HepG2 (cell line): ENCODE results near the gene IL9R. TPM values are rescaled to one million over a fixed set of nuclear protein-coding genes. Genes with fewer than 3 reads are reported as not detected.

Experiments used
- ATAC-seq: fragments of 200-7000 bp; cut with Tn5 transposase; 3 replicates; pipeline ENCODE4 v1.9.1; 2020; ENCODE audit warnings: mild to moderate bottlenecking, moderate library complexity
- BruUV-seq: library from RNA; stranded (reverse); fragments of 400-500 nt; replicated peaks from 2 replicates; lab custom pipeline; 2021; lab: Mats Ljungman, UMichigan
- CTCF ChIA-PET: fragments of 300-600 bp; formaldehyde crosslinking; extraction: SDS; loops from one replicate; lab custom pipeline; 2021; ENCODE audit warnings: low total read pairs, inconsistent platforms, low intra/inter-chr PET ratio; lab: Yijun Ruan, JAX
- POLR2A ChIA-PET: fragments of 350-600 bp; sonication (Branson Sonifier 250); formaldehyde crosslinking; loops from one replicate; lab custom pipeline; 2020; ENCODE audit warnings: antibody characterized with exemption, inconsistent platforms; lab: Yijun Ruan, JAX
- DNase-seq: peaks from one replicate; pipeline ENCODE4 v3.0.0-alpha.2; 2015; ENCODE audit warnings: low spot score
- FAIRE-seq: peaks from 3 replicates; lab custom pipeline; 2011; peaks lifted over from hg19 to GRCh38; lab: Jason Lieb, UNC
- H2AFZ ChIP-seq: one replicate; pipeline ENCODE4 v1.6.1; 2011; ENCODE audit warnings: low read length, inconsistent platforms
- H3K27ac ChIP-seq: fragments of 300-600 bp; 3 replicates; pipeline ENCODE4 v1.8.0; 2011; ENCODE audit warnings: mixed run types, mild to moderate bottlenecking, mixed read lengths, low read length, inconsistent platforms; ENCODE audit not compliant: insufficient read depth; ENCODE audit errors: extremely low read length
- H3K27me3 ChIP-seq, 2 experiments: fragments of 200-600 bp in 1 of 2; 2 replicates in 1 of 2; 3 replicates in 1 of 2; pipeline versions ENCODE4 v1.6.0 to v1.8.0; 2011; ENCODE audit warnings: low read length in 2 of 2, mild to moderate bottlenecking in 2 of 2, moderate library complexity in 2 of 2, inconsistent platforms in 1 of 2; ENCODE audit not compliant: insufficient read depth in 2 of 2, control insufficient read depth in 1 of 2
- H3K36me3 ChIP-seq, 2 experiments: fragments of 200-600 bp in 1 of 2; replicated peaks in 1 of 2; 2 replicates in 1 of 2; 3 replicates in 1 of 2; pipeline versions ENCODE4 v1.5.1 to v1.8.0; 2011; ENCODE audit warnings: low read length in 2 of 2, inconsistent platforms in 1 of 2; ENCODE audit not compliant: insufficient read depth in 2 of 2, control insufficient read depth in 1 of 2
- H3K4me1 ChIP-seq: 2 replicates; pipeline ENCODE4 v1.5.1; 2012; ENCODE audit warnings: low read length, inconsistent platforms; ENCODE audit not compliant: insufficient read depth
- H3K4me2 ChIP-seq: 2 replicates; pipeline ENCODE4 v1.6.0; 2011; ENCODE audit warnings: low read depth, low read length, inconsistent platforms
- H3K4me3 ChIP-seq, 3 experiments: fragments of 200-600 bp in 1 of 3; sonication (generic), shearing (Covaris generic) in 1 of 3; replicated peaks in 1 of 3; 2 replicates each; pipeline ENCODE4 v1.5.1; 2011 to 2016; ENCODE audit warnings: low read length in 3 of 3, inconsistent platforms in 2 of 3, low read depth in 2 of 3, mild to moderate bottlenecking in 2 of 3, control low read depth in 1 of 3, mixed read lengths in 1 of 3; ENCODE audit not compliant: insufficient read depth in 1 of 3
- H3K79me2 ChIP-seq: one replicate; pipeline ENCODE4 v1.6.1; 2011; ENCODE audit warnings: low read length, inconsistent platforms; ENCODE audit not compliant: insufficient read depth
- H3K9ac ChIP-seq: 2 replicates; pipeline ENCODE4 v1.6.0; 2011; ENCODE audit warnings: mild to moderate bottlenecking, low read depth, low read length, inconsistent platforms; ENCODE audit not compliant: insufficient read depth
- H3K9me3 ChIP-seq: 2 replicates; pipeline ENCODE4 v1.5.1; 2012; ENCODE audit warnings: mild to moderate bottlenecking, low read length
- H4K20me1 ChIP-seq: 2 replicates; pipeline ENCODE4 v1.6.0; 2011; ENCODE audit warnings: inconsistent platforms, mild to moderate bottlenecking, low read length, moderate library complexity; ENCODE audit not compliant: insufficient read depth
- HES4 ChIP-seq: sonication (generic); formaldehyde crosslinking; IDR thresholded peaks from 2 replicates; pipeline ENCODE4 v1.9.0; 2021; ENCODE audit warnings: mild to moderate bottlenecking, missing genetic modification reagents, borderline replicate concordance
- KDM2A ChIP-seq: sonication (generic); formaldehyde crosslinking; IDR thresholded peaks from 2 replicates; pipeline ENCODE4 v1.4.0; 2020; ENCODE audit warnings: low read depth, missing genetic modification reagents, borderline replicate concordance
- PRDM15 ChIP-seq: sonication (generic); formaldehyde crosslinking; IDR thresholded peaks from 2 replicates; pipeline ENCODE4 v1.4.0; 2020; ENCODE audit warnings: missing genetic modification reagents
- REST ChIP-seq, 2 experiments: IDR thresholded peaks; 2 replicates each; pipeline ENCODE4 v1.6.1; 2011 to 2012; ENCODE audit warnings: low read length in 2 of 2, borderline replicate concordance in 1 of 2, low read depth in 1 of 2, mild to moderate bottlenecking in 1 of 2, moderate library complexity in 1 of 2
- SOX5 ChIP-seq: IDR thresholded peaks from 2 replicates; pipeline ENCODE4 v1.6.1; 2016; ENCODE audit warnings: borderline replicate concordance
- SP1 ChIP-seq, 2 experiments: fragments of 450-650 bp in 1 of 2; sonication (generic) in 1 of 2; formaldehyde crosslinking in 1 of 2; IDR thresholded peaks; 2 replicates each; pipeline versions ENCODE4 v1.4.0 to v1.6.1; 2016 to 2020; ENCODE audit warnings: missing genetic modification reagents in 1 of 2
- ZNF263 ChIP-seq: sonication (generic); formaldehyde crosslinking; IDR thresholded peaks from 2 replicates; pipeline ENCODE4 v1.4.0; 2020; ENCODE audit warnings: missing genetic modification reagents
- ZNF33B ChIP-seq: sonication (generic); formaldehyde crosslinking; IDR thresholded peaks from 2 replicates; pipeline ENCODE4 v1.5.1; 2020; ENCODE audit warnings: mild to moderate bottlenecking, missing genetic modification reagents
- WGBS: methylation state at CpG from one replicate; pipeline ENCODE4 v1.1.6; 2017; ENCODE audit warnings: low lambda C conversion rate; 5-methylcytosine and 5-hydroxymethylcytosine counted together
- in situ Hi-C: cut with HindIII; loops from 2 replicates; pipeline ENCODE4 v1.10.0; 2017; ENCODE audit warnings: low pct_unique_long_range_greater_than_20kb; ENCODE audit not compliant: extremely low pct_ligation_motif_present
- intact Hi-C: fragments of 100-400 bp; cut with micrococcal nuclease; formaldehyde crosslinking; loops from one replicate; pipeline ENCODE4 v1.10.0; 2022; ENCODE audit not compliant: unreplicated experiment
- polyA plus RNA-seq, 8 experiments: library from polyadenylated mRNA; depleted of rRNA in 3 of 8; stranded (reverse) in 7 of 8; unstranded in 1 of 8; fragments of >200 nt; fragmentation: Illumina TruSeq in 4 of 8; extraction: Trizol in 4 of 8; gene quantifications; 2 replicates each; pipeline versions ENCODE4 v1.2.1 to v1.2.3, GENCODE V29; 2011 to 2016; ENCODE audit warnings: low read depth in 4 of 8, missing spikeins in 1 of 8, mixed read lengths in 1 of 8; ENCODE audit not compliant: insufficient read depth in 1 of 8
- total RNA-seq, 5 experiments: library from RNA; depleted of rRNA; stranded (reverse); fragments of >200 nt; fragmentation: Illumina TruSeq; extraction: Trizol; gene quantifications; 2 replicates each; pipeline ENCODE4 v1.2.3, GENCODE V29; 2016; ENCODE audit warnings: low read depth in 1 of 5
- TF ChIP-seq, protein P1 (sequence below): sonication (generic); formaldehyde crosslinking; IDR thresholded peaks from 2 replicates; pipeline ENCODE4 v1.4.0; 2020; ENCODE audit warnings: mild to moderate bottlenecking, missing genetic modification reagents
- TF ChIP-seq, protein P2 (sequence below): sonication (generic); formaldehyde crosslinking; IDR thresholded peaks from 2 replicates; pipeline ENCODE4 v1.4.0; 2020; ENCODE audit warnings: missing genetic modification reagents; ENCODE audit errors: not compliant biosample characterization

The IL9R gene
- total and polyA plus RNA-seq, 2 of the 13 experiments (the other 11 are each of a cell fraction or from before 2014, with no cell fraction given): not detected

DNA sequence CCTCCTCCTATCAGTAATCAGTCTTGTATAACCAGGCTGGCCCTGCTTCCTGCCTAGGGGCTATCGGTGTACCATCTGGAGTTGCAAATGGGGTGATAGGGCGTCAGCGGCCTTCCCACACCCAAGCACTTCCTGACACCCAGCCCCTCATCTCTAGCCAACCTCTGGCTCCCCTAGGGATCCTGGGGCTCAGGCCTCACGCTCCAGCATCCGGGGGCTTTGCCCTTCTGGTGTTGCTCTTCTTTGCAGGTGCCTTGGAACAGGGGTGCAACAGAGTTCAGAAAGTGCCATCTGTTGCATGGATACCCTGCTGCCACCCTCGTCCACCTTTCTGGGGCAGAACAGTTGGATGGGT, 4.1 kb downstream of the IL9R start:
- in situ Hi-C loops: no loop called here

GRCh38 chrX:156002507-156002906, 5.0 kb downstream of the IL9R start:
- Histone ChIP-seq H4K20me1 (no peaks in the 10 kb centered on the region), H3K4me1 (no peaks in the 10 kb centered on the region), H3K9me3 (no peaks in the 10 kb centered on the region), H3K9ac (no peak overlapping the region), H2AFZ (no peak overlapping the region), H3K4me3 (no peak overlapping the region)
- no TSS peak for BruUV-seq
- POLR2A ChIA-PET: no interaction called here
- TF ChIP-seq SP1 (IDR thresholded peaks at IDR 0.05): no peak
- no peak for TF ChIP-seq SP1 (CRISPR knock-in tag; IDR thresholded peaks at IDR 0.05)
- TF ChIP-seq ZNF33B (CRISPR knock-in tag): no peak
- TF ChIP-seq PRDM15 (CRISPR knock-in tag): no peak
- no peak for TF ChIP-seq REST (IDR thresholded peaks at IDR 0.05; ENCODE audit: borderline replicate concordance in 1 of 2, low read depth in 1 of 2, low read length in 2 of 2)
- TF ChIP-seq, protein P1, sequence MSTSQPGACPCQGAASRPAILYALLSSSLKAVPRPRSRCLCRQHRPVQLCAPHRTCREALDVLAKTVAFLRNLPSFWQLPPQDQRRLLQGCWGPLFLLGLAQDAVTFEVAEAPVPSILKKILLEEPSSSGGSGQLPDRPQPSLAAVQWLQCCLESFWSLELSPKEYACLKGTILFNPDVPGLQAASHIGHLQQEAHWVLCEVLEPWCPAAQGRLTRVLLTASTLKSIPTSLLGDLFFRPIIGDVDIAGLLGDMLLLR: no peak
- TF ChIP-seq ZNF263 (CRISPR knock-in tag): peak; percentile 51; the same call in 1 of the 2 replicates
- TF ChIP-seq KDM2A (CRISPR knock-in tag): no peak
- TF ChIP-seq, all 625 proteins: peak for 1
- 0% methylated on average over 1 of the region's 3 CpGs for WGBS
- DNase-seq (no peak), ATAC-seq (no peak), FAIRE-seq (no peak)
- H3K36me3 ChIP-seq: no peaks in the 10 kb centered on the region
- H3K4me2 ChIP-seq: no peak overlapping the region
- CTCF ChIA-PET: no interaction called here
- no peak overlapping the region for H3K27ac ChIP-seq
- no peaks in the 10 kb centered on the region for H3K79me2 ChIP-seq
- intact Hi-C loops: no loop called here
- in situ Hi-C loops: no loop called here
- no peaks in the 10 kb centered on the region for H3K27me3 ChIP-seq

More for the DNA sequence above, 4.1 kb downstream of the IL9R start:
- POLR2A ChIA-PET: no interaction called here
- no peak overlapping the region for H3K4me3 ChIP-seq
- FAIRE-seq (no peak), ATAC-seq (no peak), DNase-seq (no peak)
- CTCF ChIA-PET: no interaction called here
- no peak overlapping the region for H2AFZ ChIP-seq
- H4K20me1 ChIP-seq: no peaks in the 10 kb centered on the region
- H3K27me3 ChIP-seq: no peaks in the 10 kb centered on the region
- no peaks in the 10 kb centered on the region for H3K36me3 ChIP-seq
- H3K79me2 ChIP-seq: no peaks in the 10 kb centered on the region
- intact Hi-C loops: no loop called here
- TF ChIP-seq HES4 (CRISPR knock-in tag) (no peak), SOX5 (CRISPR knock-in tag) (no peak)
- TF ChIP-seq, protein P2, sequence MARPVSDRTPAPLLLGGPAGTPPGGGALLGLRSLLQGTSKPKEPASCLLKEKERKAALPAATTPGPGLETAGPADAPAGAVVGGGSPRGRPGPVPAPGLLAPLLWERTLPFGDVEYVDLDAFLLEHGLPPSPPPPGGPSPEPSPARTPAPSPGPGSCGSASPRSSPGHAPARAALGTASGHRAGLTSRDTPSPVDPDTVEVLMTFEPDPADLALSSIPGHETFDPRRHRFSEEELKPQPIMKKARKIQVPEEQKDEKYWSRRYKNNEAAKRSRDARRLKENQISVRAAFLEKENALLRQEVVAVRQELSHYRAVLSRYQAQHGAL: no peak
- no peak overlapping the region for H3K4me2 ChIP-seq
- no peak overlapping the region for H3K27ac ChIP-seq
- no peaks in the 10 kb centered on the region for H3K9me3 ChIP-seq
- no TSS peak for BruUV-seq
- H3K9ac ChIP-seq: no peak overlapping the region
- WGBS: 28% methylated on average over 2 of the region's 6 CpGs
- H3K4me1 ChIP-seq: no peaks in the 10 kb centered on the region
